Suprapubic skin (tissue), 4 donors: ENCODE data around the gene DENR.

ENCODE experiments used
- EP300 ChIP-seq: sonication (generic); formaldehyde crosslinking; IDR thresholded peaks from one replicate; pipeline ENCODE4 v1.6.1; 2017; ENCODE audit warnings: antibody characterized with exemption
- POLR2A ChIP-seq, 2 donors: fragments of 450-650 bp; IDR thresholded peaks; one replicate each; pipeline ENCODE4 v1.6.1; 2017; ENCODE audit warnings: antibody characterized with exemption in 2 of 2, mild to moderate bottlenecking in 2 of 2, moderate library complexity in 2 of 2
- POLR2AphosphoS5 ChIP-seq, 3 donors: sonication (generic); formaldehyde crosslinking; IDR thresholded peaks; one replicate each; pipeline ENCODE4 v1.6.1; 2017; ENCODE audit warnings: antibody characterized with exemption in 3 of 3
- TF ChIP-seq, protein P1 (sequence below), 2 donors: fragments of 200-600 bp in 1 of 2; fragments of 450-650 bp in 1 of 2; sonication (generic) in 1 of 2; IDR thresholded peaks; one replicate each; pipeline ENCODE4 v1.5.1; 2016 to 2019; ENCODE audit warnings: antibody characterized with exemption in 2 of 2, mild to moderate bottlenecking in 1 of 2, moderate library complexity in 1 of 2

DNA sequence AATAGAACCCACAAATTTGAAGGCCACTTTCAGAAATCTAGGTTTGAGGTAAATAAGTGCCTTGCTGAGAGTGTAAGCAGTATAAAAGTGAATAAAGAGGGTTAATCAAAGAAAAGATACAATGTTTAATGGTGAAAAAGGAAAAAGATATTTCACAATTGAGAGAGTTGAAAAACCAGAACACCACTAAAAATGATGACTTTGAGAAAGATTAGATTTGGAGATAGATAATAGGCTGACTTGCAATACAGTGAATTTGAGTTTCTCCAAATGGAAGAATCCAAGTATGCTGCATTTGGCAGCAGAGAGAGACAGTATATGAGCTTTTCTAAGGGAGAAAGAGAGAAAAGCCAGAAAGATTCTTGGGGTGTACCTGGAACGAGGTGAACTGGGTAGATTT, 2.2 kb downstream of the DENR start:
- TF ChIP-seq, protein P1, sequence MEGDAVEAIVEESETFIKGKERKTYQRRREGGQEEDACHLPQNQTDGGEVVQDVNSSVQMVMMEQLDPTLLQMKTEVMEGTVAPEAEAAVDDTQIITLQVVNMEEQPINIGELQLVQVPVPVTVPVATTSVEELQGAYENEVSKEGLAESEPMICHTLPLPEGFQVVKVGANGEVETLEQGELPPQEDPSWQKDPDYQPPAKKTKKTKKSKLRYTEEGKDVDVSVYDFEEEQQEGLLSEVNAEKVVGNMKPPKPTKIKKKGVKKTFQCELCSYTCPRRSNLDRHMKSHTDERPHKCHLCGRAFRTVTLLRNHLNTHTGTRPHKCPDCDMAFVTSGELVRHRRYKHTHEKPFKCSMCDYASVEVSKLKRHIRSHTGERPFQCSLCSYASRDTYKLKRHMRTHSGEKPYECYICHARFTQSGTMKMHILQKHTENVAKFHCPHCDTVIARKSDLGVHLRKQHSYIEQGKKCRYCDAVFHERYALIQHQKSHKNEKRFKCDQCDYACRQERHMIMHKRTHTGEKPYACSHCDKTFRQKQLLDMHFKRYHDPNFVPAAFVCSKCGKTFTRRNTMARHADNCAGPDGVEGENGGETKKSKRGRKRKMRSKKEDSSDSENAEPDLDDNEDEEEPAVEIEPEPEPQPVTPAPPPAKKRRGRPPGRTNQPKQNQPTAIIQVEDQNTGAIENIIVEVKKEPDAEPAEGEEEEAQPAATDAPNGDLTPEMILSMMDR (IDR thresholded peaks at IDR 0.05): no peak
- TF ChIP-seq POLR2AphosphoS5 (IDR thresholded peaks at IDR 0.05) (no peak), POLR2A (IDR thresholded peaks at IDR 0.05) (no peak), EP300 (no peak)
